ENCODE results near the gene ZNF607.

DNA sequence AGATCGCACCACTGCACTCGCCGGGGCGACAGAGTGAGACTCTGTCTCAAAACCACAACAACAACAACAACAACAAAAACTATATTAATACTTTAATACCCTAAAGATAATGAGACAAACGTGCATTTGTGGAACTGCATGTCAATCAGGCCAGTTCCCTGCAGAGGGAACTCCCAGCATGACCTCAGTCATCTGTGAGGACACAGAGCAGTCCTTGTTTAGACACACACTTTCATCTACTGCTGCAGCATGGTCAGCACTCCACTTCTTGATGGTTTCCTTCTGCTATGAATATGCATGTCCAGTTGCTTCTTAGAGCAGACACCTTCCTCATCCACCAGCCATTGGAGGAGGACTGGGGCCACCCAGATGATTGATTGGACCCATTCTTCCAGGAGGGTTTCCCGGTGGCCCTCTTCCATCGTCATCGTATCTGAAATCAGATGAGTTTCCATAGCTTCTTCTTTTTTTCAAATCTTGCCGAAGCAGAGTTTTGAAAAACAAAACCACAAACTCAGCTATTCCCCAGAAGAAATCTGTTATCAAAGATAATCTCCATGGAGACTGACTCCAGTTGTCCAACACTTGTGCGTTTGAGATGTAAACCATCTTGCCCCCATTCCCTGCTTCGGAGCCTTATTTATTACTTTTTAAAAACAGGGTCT lies 26.5 kb downstream of the ZNF607 start:
- TF ChIP-seq ZNF274 (IDR thresholded peaks at IDR 0.05; ENCODE audit: low read depth, low read length) = no peak
- no peak for TF ChIP-seq SUZ12 (IDR thresholded peaks at IDR 0.05; ENCODE audit: extremely low read depth, insufficient read depth, insufficient read length)
